ENCODE results near the gene FBXO10. TPM values are rescaled to one million over a fixed set of nuclear protein-coding genes. Genes with fewer than 3 reads are reported as not detected.

Gene FBXO10, protein sequence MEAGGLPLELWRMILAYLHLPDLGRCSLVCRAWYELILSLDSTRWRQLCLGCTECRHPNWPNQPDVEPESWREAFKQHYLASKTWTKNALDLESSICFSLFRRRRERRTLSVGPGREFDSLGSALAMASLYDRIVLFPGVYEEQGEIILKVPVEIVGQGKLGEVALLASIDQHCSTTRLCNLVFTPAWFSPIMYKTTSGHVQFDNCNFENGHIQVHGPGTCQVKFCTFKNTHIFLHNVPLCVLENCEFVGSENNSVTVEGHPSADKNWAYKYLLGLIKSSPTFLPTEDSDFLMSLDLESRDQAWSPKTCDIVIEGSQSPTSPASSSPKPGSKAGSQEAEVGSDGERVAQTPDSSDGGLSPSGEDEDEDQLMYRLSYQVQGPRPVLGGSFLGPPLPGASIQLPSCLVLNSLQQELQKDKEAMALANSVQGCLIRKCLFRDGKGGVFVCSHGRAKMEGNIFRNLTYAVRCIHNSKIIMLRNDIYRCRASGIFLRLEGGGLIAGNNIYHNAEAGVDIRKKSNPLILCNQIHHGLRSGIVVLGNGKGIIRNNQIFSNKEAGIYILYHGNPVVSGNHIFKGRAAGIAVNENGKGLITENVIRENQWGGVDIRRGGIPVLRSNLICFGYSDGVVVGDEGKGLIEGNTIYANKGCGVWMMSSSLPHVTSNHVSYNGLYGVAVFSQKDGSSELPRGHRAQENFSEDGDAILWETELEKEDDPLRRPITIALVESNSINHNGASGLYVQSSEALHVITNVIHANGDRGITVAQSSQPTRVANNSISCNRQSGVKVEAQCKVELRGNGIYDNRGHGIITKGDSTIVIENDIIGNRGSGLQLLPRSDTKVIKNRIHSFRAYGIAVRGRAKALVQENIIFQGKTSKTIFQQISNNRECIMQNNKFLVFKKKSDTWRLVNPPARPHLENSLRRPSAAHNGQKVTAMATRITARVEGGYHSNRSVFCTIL
- total RNA-seq = 8.0 TPM
- long read RNA-seq, full-length matches to known transcripts = 6 of 11 reads
- long read RNA-seq, partial matches to known transcripts = 3 of 11 reads
- long read RNA-seq, other reads (novel, unspliced or antisense) = 2 of 11 reads

DNA sequence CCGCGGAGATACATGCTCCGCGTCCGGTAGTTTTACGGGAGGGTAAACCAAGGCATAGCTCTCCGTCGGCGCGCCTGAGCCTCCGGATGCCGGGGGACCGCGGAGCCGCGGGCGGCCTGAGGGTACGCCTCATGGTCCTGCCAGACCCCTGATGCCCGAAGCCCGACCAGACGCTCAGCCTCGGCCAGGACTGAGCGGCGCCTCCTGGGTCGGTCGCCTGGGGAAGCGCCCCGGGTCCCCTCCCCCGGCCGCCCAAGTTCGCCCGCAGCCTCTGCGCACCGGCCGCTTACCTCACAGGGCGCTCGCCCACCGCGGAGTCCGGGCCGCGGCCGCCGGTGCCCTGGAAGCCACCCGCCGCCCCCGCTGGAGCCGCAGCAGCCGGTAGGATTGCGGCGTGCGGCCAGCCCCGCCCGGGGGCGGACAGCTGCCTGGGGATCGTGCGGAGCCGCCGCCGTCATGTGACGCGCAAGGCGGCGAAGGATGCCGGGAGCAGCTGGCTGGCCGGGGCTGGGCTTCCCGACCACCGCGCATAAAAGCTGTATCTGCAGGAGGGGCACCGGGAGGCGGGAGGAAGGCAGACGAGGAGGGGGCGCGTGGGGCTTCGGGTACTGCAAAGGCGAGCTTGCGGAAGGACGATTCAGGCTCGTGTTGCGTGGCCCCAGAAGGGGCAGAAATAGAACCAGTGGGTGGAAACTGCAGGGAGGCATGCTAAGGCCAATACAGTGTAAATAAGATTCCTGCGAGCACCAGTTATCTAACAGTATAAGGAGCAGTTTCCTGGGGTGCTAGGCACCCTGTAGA, at the start of gene FBXO10:
Gene FBXO10 (minus strand): TSS at position 460 of the 801 bp plus-strand sequence. CDS start 34,612 bp downstream, outside the sequence.
- Histone ChIP-seq H3K4me1 (peaks cover 16% of the 10 kb centered on the region), H3K27ac (peak within 1 kb of the TSS; percentile 82), H3K9me3 (no peaks in the 10 kb centered on the region), H3K36me3 (no peaks in the 10 kb centered on the region), H3K27me3 (no peaks in the 10 kb centered on the region), H3K4me3 (peak within 1 kb of the TSS; percentile 81)
- peak; percentile 87 for DNase-seq
- ATAC-seq = peak; percentile 96
- TF ChIP-seq, protein P1, sequence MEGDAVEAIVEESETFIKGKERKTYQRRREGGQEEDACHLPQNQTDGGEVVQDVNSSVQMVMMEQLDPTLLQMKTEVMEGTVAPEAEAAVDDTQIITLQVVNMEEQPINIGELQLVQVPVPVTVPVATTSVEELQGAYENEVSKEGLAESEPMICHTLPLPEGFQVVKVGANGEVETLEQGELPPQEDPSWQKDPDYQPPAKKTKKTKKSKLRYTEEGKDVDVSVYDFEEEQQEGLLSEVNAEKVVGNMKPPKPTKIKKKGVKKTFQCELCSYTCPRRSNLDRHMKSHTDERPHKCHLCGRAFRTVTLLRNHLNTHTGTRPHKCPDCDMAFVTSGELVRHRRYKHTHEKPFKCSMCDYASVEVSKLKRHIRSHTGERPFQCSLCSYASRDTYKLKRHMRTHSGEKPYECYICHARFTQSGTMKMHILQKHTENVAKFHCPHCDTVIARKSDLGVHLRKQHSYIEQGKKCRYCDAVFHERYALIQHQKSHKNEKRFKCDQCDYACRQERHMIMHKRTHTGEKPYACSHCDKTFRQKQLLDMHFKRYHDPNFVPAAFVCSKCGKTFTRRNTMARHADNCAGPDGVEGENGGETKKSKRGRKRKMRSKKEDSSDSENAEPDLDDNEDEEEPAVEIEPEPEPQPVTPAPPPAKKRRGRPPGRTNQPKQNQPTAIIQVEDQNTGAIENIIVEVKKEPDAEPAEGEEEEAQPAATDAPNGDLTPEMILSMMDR (IDR thresholded peaks at IDR 0.05) = no peak
- intact Hi-C loops (cut with DNase I) = no loop called here

DNA sequence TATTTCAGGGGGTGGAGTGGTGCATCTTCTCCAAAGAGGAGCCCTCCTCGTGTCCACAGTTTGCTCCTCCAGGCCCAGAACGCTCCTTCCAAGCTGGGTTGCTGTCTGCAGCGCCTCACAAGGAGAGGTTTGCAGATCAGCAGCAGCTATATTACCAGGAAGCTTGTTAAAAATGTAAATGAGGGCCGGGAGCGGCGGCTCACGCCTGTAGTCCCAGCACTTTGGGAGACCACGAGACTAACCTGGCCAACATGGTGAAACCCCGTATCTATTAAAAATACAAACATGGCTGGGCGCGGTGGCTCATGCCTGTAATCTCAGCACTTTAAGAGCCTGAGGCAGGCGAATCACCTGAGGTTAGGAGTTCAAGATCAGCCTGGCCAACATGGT, 49.6 kb upstream of the FBXO10 start:
- Histone ChIP-seq H3K27me3 (no peaks in the 10 kb centered on the region), H3K4me1 (no peaks in the 10 kb centered on the region), H3K4me3 (no peak overlapping the region), H3K9me3 (no peaks in the 10 kb centered on the region), H3K36me3 (no peaks in the 10 kb centered on the region), H3K27ac (no peak overlapping the region)
- no peak for ATAC-seq
- TF ChIP-seq, protein P1 (IDR thresholded peaks at IDR 0.05) = no peak
- intact Hi-C loops (cut with DNase I) = no loop called here
- no peak for DNase-seq

DNA sequence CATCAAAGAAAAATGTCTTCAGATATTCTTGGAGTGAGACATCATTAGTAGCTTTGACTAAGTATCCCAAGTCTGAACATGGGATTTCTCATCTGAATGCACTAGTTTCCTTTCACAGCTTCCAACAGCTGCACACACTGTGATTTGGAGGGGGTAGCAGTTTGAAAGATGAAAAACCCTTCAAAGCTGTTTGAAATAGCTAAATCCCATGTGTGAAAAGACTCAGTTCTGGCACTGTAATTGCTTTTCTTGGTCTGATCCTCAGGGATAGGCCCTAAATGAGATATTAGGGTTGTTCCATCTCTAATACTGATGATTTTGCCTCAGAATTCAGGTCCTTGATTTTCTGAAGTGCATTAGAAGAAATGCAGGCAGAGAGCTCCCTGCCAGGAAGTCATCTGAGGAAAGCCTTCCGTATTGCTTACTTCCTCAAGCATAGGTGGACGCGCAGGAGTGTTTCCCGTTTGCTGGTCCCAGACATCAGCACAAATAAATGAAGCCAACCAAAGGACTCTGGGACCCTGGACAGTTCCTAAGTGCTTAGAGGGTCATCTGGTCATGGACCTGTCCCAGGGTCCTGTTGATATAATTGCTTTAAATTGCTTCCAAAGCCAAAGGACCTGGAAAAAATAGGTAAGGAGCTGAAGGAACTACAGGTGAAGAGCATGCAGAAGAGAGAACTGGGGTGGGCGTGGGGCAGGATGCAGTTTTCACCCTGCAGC, 49.0 kb upstream of the FBXO10 start:
- no peak overlapping the region for H3K4me3 ChIP-seq
- H3K4me1 ChIP-seq = no peaks in the 10 kb centered on the region
- intact Hi-C loops (cut with DNase I) = no loop called here
- DNase-seq (no peak), ATAC-seq (no peak)
- TF ChIP-seq, protein P1 (IDR thresholded peaks at IDR 0.05) = no peak
- H3K9me3 ChIP-seq = no peaks in the 10 kb centered on the region
- no peak overlapping the region for H3K27ac ChIP-seq
- H3K27me3 ChIP-seq = no peaks in the 10 kb centered on the region
- H3K36me3 ChIP-seq = no peaks in the 10 kb centered on the region

DNA sequence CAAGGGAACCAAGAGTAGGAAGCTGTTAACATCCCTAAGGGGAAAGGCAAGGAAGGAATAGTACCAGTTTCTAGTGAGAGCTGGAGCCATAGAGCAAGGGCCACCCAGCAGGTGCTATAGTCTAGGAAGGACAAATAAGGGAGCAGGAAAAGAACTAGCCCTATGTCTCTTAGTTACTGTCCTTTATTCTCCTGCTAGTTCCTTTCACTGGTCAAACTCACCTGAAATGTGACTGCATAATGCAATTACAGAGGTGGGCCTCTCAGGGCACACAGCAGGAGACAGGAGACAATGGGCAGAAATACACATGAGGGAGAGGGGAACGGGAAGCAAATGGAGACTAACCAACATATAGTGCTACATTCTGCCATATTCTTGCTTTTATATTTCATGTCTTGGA, 47.9 kb upstream of the FBXO10 start:
- DNase-seq (no peak), ATAC-seq (no peak)
- intact Hi-C loops (cut with DNase I) = no loop called here
- no peak overlapping the region for H3K27ac ChIP-seq
- no peaks in the 10 kb centered on the region for H3K36me3 ChIP-seq
- H3K4me3 ChIP-seq = no peak overlapping the region
- no peaks in the 10 kb centered on the region for H3K4me1 ChIP-seq
- no peaks in the 10 kb centered on the region for H3K27me3 ChIP-seq
- TF ChIP-seq, protein P1 (IDR thresholded peaks at IDR 0.05) = no peak
- H3K9me3 ChIP-seq = no peaks in the 10 kb centered on the region
